A549 (cell line): ENCODE results near the gene SLC27A6. TPM values are rescaled to one million over a fixed set of nuclear protein-coding genes. Genes with fewer than 3 reads are reported as not detected.

Experiments
- ATAC-seq, 2 experiments: fragments of 200-7000 bp in 1 of 2; fragments of >200 bp in 1 of 2; cut with Nextera tagmentation in 1 of 2; cut with Tn5 transposase in 1 of 2; 3 replicates each; pipeline versions ENCODE4 v1.8.0 to v1.9.1; 2018 to 2020; ENCODE audit warnings: mild to moderate bottlenecking in 1 of 2, moderate library complexity in 1 of 2
- CTCF ChIA-PET: fragments of 300-600 bp; sonication (Branson Sonifier 250); formaldehyde crosslinking; extraction: SDS; loops from one replicate; lab custom pipeline; 2021; ENCODE audit warnings: antibody characterized with exemption, inconsistent platforms; lab: Yijun Ruan, JAX
- POLR2A ChIA-PET: fragments of 350-600 bp; formaldehyde crosslinking; extraction: SDS; loops from one replicate; lab custom pipeline; 2021; ENCODE audit warnings: antibody characterized with exemption, inconsistent platforms; lab: Yijun Ruan, JAX
- DNase-seq, 2 experiments: peaks; one replicate each; pipeline versions ENCODE4 v3.0.0 to v3.0.0-alpha.2; 2011 to 2016; ENCODE audit warnings: low read depth in 1 of 2, low spot score in 1 of 2
- FAIRE-seq: peaks from 2 replicates; lab custom pipeline; 2011; peaks lifted over from hg19 to GRCh38; lab: Jason Lieb, UNC
- H3K27ac ChIP-seq, 2 experiments: fragments of >200 bp; sonication (Bioruptor Twin); formaldehyde crosslinking; 3 replicates each; pipeline ENCODE4 v1.5.1; 2016 to 2017
- H3K4me1 ChIP-seq: fragments of >200 bp; sonication (Bioruptor Twin); formaldehyde crosslinking; 3 replicates; pipeline ENCODE4 v1.6.1; 2016
- H3K4me2 ChIP-seq: fragments of >200 bp; sonication (Bioruptor Twin); formaldehyde crosslinking; 3 replicates; pipeline ENCODE4 v1.6.1; 2016
- H3K4me3 ChIP-seq: fragments of >200 bp; sonication (Bioruptor Twin); formaldehyde crosslinking; 3 replicates; pipeline ENCODE4 v1.5.1; 2016
- H3K9me3 ChIP-seq: fragments of >200 bp; sonication (Bioruptor Twin); formaldehyde crosslinking; 3 replicates; pipeline ENCODE4 v1.6.1; 2016
- BHLHE40 ChIP-seq: IDR thresholded peaks from 2 replicates; pipeline ENCODE4 v1.6.1; 2012; ENCODE audit warnings: low read depth, low read length, inconsistent platforms
- CBX8 ChIP-seq: fragments of 200-600 bp; sonication (generic); IDR thresholded peaks from 2 replicates; pipeline ENCODE4 v1.6.1; 2016
- CEBPB ChIP-seq, 2 experiments: fragments of >200 bp in 1 of 2; sonication (Bioruptor Twin) in 1 of 2; formaldehyde crosslinking in 1 of 2; IDR thresholded peaks; 2 replicates each; pipeline ENCODE4 v1.6.1; 2012 to 2016
- CHD2 ChIP-seq: fragments of 150-350 bp; IDR thresholded peaks from 2 replicates; pipeline ENCODE4 v1.6.1; 2014; ENCODE audit warnings: low read length; ENCODE audit not compliant: partially characterized antibody
- EHF ChIP-seq: fragments of 250-450 bp; sonication (Bioruptor Pico); IDR thresholded peaks from 2 replicates; pipeline ENCODE4 v1.5.0; 2020; ENCODE audit warnings: mild to moderate bottlenecking
- EHMT2 ChIP-seq: fragments of 200-600 bp; sonication (generic); IDR thresholded peaks from 2 replicates; pipeline ENCODE4 v1.6.1; 2016; ENCODE audit warnings: antibody characterized with exemption, low read depth, mild to moderate bottlenecking, moderate library complexity
- ESRRA ChIP-seq: fragments of 150-350 bp; IDR thresholded peaks from 2 replicates; pipeline ENCODE4 v1.6.1; 2014; ENCODE audit warnings: mild to moderate bottlenecking, low read length, borderline replicate concordance
- GATA3 ChIP-seq: IDR thresholded peaks from 2 replicates; pipeline ENCODE4 v1.6.1; 2012; ENCODE audit warnings: borderline replicate concordance
- HOXA7 ChIP-seq: fragments of 250-450 bp; sonication (Bioruptor Pico); IDR thresholded peaks from 2 replicates; pipeline ENCODE4 v1.5.0; 2020; ENCODE audit warnings: mild to moderate bottlenecking, moderate library complexity
- HOXB5 ChIP-seq: fragments of 250-450 bp; sonication (Bioruptor Pico); IDR thresholded peaks from 2 replicates; pipeline ENCODE4 v1.5.0; 2020; ENCODE audit warnings: mild to moderate bottlenecking, moderate library complexity
- JUN ChIP-seq, 2 experiments: fragments of >200 bp; sonication (Bioruptor Twin); formaldehyde crosslinking; IDR thresholded peaks; 2 replicates in 1 of 2; 3 replicates in 1 of 2; pipeline ENCODE4 v1.6.1; 2016 to 2017
- JUNB ChIP-seq: fragments of >200 bp; sonication (Bioruptor Twin); formaldehyde crosslinking; IDR thresholded peaks from 2 replicates; pipeline ENCODE4 v1.6.1; 2016
- KDM5A ChIP-seq: fragments of 200-600 bp; sonication (generic); IDR thresholded peaks from 2 replicates; pipeline ENCODE4 v1.6.1; 2016; ENCODE audit warnings: antibody characterized with exemption, mild to moderate bottlenecking
- MAX ChIP-seq: IDR thresholded peaks from 2 replicates; pipeline ENCODE4 v1.6.1; 2012
- MAZ ChIP-seq: fragments of 150-350 bp; IDR thresholded peaks from 2 replicates; pipeline ENCODE4 v1.6.1; 2014; ENCODE audit warnings: antibody characterized with exemption, low read depth, low read length, borderline replicate concordance
- MYC ChIP-seq: IDR thresholded peaks from 2 replicates; pipeline ENCODE4 v1.6.1; 2012; ENCODE audit warnings: mild to moderate bottlenecking, inconsistent platforms, low read length, improper control_type of control experiment, borderline replicate concordance
- NFE2L2 ChIP-seq: fragments of 150-350 bp; conservative IDR thresholded peaks from 2 replicates; pipeline ENCODE4 v1.6.1; 2014; ENCODE audit warnings: low read length
- NPAS2 ChIP-seq: fragments of 250-450 bp; sonication (Bioruptor Pico); IDR thresholded peaks from 2 replicates; pipeline ENCODE4 v1.8.0; 2022; ENCODE audit warnings: mild to moderate bottlenecking, moderate library complexity, borderline replicate concordance
- NR3C1 ChIP-seq: fragments of >200 bp; sonication (Bioruptor Twin); formaldehyde crosslinking; IDR thresholded peaks from 3 replicates; pipeline ENCODE4 v1.6.1; 2017
- POLR2A ChIP-seq: IDR thresholded peaks from 2 replicates; pipeline ENCODE4 v1.6.1; 2012; ENCODE audit warnings: mild to moderate bottlenecking, low read length
- POLR2AphosphoS2 ChIP-seq: conservative IDR thresholded peaks from 2 replicates; pipeline ENCODE4 v1.6.1; 2012; ENCODE audit warnings: low read length, improper control_type of control experiment, inconsistent platforms
- RCOR1 ChIP-seq: fragments of 150-350 bp; IDR thresholded peaks from 2 replicates; pipeline ENCODE4 v1.6.1; 2014; ENCODE audit warnings: antibody characterized with exemption, low read length, low read depth
- RFX5 ChIP-seq: fragments of 450-650 bp; IDR thresholded peaks from 2 replicates; pipeline ENCODE4 v1.7.1; 2014; ENCODE audit warnings: antibody characterized with exemption, mild to moderate bottlenecking, moderate library complexity
- RNF2 ChIP-seq: fragments of 200-600 bp; sonication (generic); IDR thresholded peaks from 2 replicates; pipeline ENCODE4 v1.6.1; 2016; ENCODE audit warnings: low read depth, mild to moderate bottlenecking, antibody characterized with exemption, moderate library complexity, borderline replicate concordance
- SMC3 ChIP-seq: fragments of >200 bp; sonication (Bioruptor Twin); formaldehyde crosslinking; IDR thresholded peaks from 3 replicates; pipeline ENCODE4 v1.6.1; 2018; ENCODE audit warnings: inconsistent platforms
- SREBF2 ChIP-seq: fragments of 450-650 bp; IDR thresholded peaks from 2 replicates; pipeline ENCODE4 v1.6.1; 2014; ENCODE audit warnings: mild to moderate bottlenecking, moderate library complexity
- TP53 ChIP-seq: fragments of 250-450 bp; sonication (Bioruptor Pico); IDR thresholded peaks from 2 replicates; pipeline ENCODE4 v1.5.0; 2021; ENCODE audit warnings: mild to moderate bottlenecking, moderate library complexity
- ZNF302 ChIP-seq: fragments of 250-450 bp; sonication (Bioruptor Pico); IDR thresholded peaks from 2 replicates; pipeline ENCODE4 v1.9.0; 2021; ENCODE audit warnings: inconsistent platforms, mild to moderate bottlenecking, moderate library complexity
- ZSCAN20 ChIP-seq: fragments of 250-450 bp; sonication (Bioruptor Pico); IDR thresholded peaks from 2 replicates; pipeline ENCODE4 v1.8.0; 2022; ENCODE audit warnings: mild to moderate bottlenecking, moderate library complexity
- WGBS: methylation state at CpG from one replicate; pipeline ENCODE4 v1.1.6; 2017; ENCODE audit errors: missing lambda C conversion rate; 5-methylcytosine and 5-hydroxymethylcytosine counted together
- polyA plus RNA-seq, 4 experiments: library from polyadenylated mRNA; depleted of rRNA in 3 of 4; stranded (reverse); fragments of >200 nt; fragmentation: RNase III in 1 of 4; extraction: RNeasy Plus Mini Kit Qiagen cat#74134 plus additional on column Dnase treatment in 1 of 4; gene quantifications; 2 replicates in 3 of 4; 3 replicates in 1 of 4; pipeline ENCODE4 v1.2.3, GENCODE V29; 2011 to 2017
- TF ChIP-seq, protein P1 (sequence below): fragments of 200-600 bp; sonication (generic); IDR thresholded peaks from 2 replicates; pipeline ENCODE4 v1.6.1; 2016; ENCODE audit warnings: antibody characterized with exemption, mild to moderate bottlenecking, moderate library complexity
- TF ChIP-seq, protein P2 (sequence below): IDR thresholded peaks from 2 replicates; pipeline ENCODE4 v1.6.1; 2012

SLC27A6 gene
- polyA plus RNA-seq, 2 of the 4 experiments (the other 2 are of a cell fraction): 0.05 TPM; not detected in 1

GRCh38 chr5:128973244-128973643 lies 8.0 kb downstream of the SLC27A6 start:
- ATAC-seq (no peak), FAIRE-seq (no peak)
- no peaks in the 10 kb centered on the region for H3K4me1 ChIP-seq
- H3K9me3 ChIP-seq: no peaks in the 10 kb centered on the region
- no peak overlapping the region for H3K27ac ChIP-seq
- no peak overlapping the region for H3K4me2 ChIP-seq
- POLR2A ChIA-PET: no interaction called here
- 28% methylated on average over 8 of the region's 9 CpGs for WGBS
- H3K4me3 ChIP-seq: no peak overlapping the region
- TF ChIP-seq ZNF302: no peak
- TF ChIP-seq, all 56 proteins: peak for 0
- CTCF ChIA-PET: no interaction called here
- DNase-seq: no peak

DNA sequence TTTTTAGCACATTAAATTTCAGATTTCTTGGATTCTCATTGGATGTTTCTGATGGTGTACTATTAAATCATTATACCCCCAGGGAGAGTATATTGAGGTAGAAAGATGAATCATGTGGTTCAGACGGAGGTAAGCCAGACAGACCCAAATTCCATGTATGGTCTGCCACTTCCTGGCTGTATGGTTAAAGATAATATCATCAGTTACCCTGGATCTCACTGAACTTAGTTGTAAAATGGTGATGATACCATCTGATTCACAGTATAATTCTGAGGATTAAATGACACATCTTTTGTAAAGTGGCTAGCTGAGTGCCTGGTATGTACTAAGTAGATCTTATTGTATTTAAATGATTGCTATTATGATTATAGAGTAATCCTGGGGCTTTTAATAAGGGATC lies 9.3 kb downstream of the SLC27A6 start:
- no peak for DNase-seq
- Histone ChIP-seq H3K9me3 (no peaks in the 10 kb centered on the region), H3K4me3 (no peak overlapping the region), H3K27ac (no peak overlapping the region), H3K4me1 (no peaks in the 10 kb centered on the region), H3K4me2 (no peak overlapping the region)
- 0% methylated on average over 1 of the region's 1 CpG for WGBS
- TF ChIP-seq RFX5 (no peak), CEBPB (IDR thresholded peaks at IDR 0.05) (no peak), POLR2AphosphoS2 (no peak), NFE2L2 (no peak), JUNB (no peak)
- ChIA-PET CTCF (no interaction called here), POLR2A (no interaction called here)
- no peak for FAIRE-seq
- no peak for ATAC-seq

DNA sequence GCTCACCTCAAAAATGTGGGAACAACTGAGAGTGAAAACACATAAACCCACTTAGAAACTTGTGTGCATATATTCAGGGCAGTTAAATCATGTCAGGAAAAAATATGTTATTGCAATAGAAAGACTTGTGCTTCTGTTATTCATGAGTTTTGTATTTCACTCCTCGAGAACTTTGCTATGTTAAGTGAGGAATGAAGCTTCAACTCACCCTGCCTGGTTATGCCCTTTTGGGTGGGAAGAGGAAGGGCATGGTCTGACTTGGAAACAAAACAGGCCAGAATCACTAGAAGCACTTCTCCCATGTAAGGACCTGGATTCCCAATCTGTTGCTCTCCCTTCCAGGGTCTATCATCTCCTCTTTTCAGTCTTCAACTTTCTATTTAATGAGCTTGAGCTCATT lies 14.5 kb downstream of the SLC27A6 start:
- H3K4me3 ChIP-seq: no peak overlapping the region
- CTCF ChIA-PET: no interaction called here
- no peak overlapping the region for H3K4me2 ChIP-seq
- POLR2A ChIA-PET: no interaction called here
- TF ChIP-seq BHLHE40: no peak
- no peak for TF ChIP-seq EHMT2
- no peak for TF ChIP-seq GATA3
- TF ChIP-seq NFE2L2: no peak
- TF ChIP-seq ESRRA: no peak
- TF ChIP-seq CHD2: no peak
- TF ChIP-seq RNF2: no peak
- no peak for TF ChIP-seq CBX8
- no peak for TF ChIP-seq TP53 (CRISPR knock-in tag)
- TF ChIP-seq MYC: no peak
- no peak for TF ChIP-seq KDM5A
- no peak for TF ChIP-seq POLR2A
- TF ChIP-seq, all 56 proteins: peak for 0
- ATAC-seq (no peak), FAIRE-seq (no peak), DNase-seq (no peak)
- H3K9me3 ChIP-seq: no peaks in the 10 kb centered on the region
- H3K27ac ChIP-seq: no peak overlapping the region
- WGBS: 3% methylated on average over 1 of the region's 1 CpG
- no peaks in the 10 kb centered on the region for H3K4me1 ChIP-seq

- CTCF ChIA-PET: no interaction called here
- FAIRE-seq: no peak
- no peaks in the 10 kb centered on the region for H3K4me1 ChIP-seq
- no peak for ATAC-seq
- POLR2A ChIA-PET: no interaction called here
- no peaks in the 10 kb centered on the region for H3K9me3 ChIP-seq
- no peak overlapping the region for H3K4me2 ChIP-seq
- H3K4me3 ChIP-seq: no peak overlapping the region
- DNase-seq: no peak
- 0% methylated on average over 3 of the region's 3 CpGs for WGBS
- no peak overlapping the region for H3K27ac ChIP-seq
- TF ChIP-seq SREBF2: no peak
- no peak for TF ChIP-seq MAX
- TF ChIP-seq RNF2: no peak
- no peak for TF ChIP-seq GATA3
- no peak for TF ChIP-seq EHF (CRISPR knock-in tag)
- TF ChIP-seq, protein P1, sequence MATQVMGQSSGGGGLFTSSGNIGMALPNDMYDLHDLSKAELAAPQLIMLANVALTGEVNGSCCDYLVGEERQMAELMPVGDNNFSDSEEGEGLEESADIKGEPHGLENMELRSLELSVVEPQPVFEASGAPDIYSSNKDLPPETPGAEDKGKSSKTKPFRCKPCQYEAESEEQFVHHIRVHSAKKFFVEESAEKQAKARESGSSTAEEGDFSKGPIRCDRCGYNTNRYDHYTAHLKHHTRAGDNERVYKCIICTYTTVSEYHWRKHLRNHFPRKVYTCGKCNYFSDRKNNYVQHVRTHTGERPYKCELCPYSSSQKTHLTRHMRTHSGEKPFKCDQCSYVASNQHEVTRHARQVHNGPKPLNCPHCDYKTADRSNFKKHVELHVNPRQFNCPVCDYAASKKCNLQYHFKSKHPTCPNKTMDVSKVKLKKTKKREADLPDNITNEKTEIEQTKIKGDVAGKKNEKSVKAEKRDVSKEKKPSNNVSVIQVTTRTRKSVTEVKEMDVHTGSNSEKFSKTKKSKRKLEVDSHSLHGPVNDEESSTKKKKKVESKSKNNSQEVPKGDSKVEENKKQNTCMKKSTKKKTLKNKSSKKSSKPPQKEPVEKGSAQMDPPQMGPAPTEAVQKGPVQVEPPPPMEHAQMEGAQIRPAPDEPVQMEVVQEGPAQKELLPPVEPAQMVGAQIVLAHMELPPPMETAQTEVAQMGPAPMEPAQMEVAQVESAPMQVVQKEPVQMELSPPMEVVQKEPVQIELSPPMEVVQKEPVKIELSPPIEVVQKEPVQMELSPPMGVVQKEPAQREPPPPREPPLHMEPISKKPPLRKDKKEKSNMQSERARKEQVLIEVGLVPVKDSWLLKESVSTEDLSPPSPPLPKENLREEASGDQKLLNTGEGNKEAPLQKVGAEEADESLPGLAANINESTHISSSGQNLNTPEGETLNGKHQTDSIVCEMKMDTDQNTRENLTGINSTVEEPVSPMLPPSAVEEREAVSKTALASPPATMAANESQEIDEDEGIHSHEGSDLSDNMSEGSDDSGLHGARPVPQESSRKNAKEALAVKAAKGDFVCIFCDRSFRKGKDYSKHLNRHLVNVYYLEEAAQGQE: no peak
- no peak for TF ChIP-seq ESRRA
- no peak for TF ChIP-seq JUN (IDR thresholded peaks at IDR 0.05)
- no peak for TF ChIP-seq NR3C1
- no peak for TF ChIP-seq MAZ
- no peak for TF ChIP-seq NPAS2 (CRISPR knock-in tag)
- no peak for TF ChIP-seq ZSCAN20 (CRISPR knock-in tag)
- no peak for TF ChIP-seq HOXB5
- no peak for TF ChIP-seq RCOR1
- TF ChIP-seq HOXA7 (CRISPR knock-in tag): no peak
- TF ChIP-seq SMC3: no peak
- TF ChIP-seq, protein P2, sequence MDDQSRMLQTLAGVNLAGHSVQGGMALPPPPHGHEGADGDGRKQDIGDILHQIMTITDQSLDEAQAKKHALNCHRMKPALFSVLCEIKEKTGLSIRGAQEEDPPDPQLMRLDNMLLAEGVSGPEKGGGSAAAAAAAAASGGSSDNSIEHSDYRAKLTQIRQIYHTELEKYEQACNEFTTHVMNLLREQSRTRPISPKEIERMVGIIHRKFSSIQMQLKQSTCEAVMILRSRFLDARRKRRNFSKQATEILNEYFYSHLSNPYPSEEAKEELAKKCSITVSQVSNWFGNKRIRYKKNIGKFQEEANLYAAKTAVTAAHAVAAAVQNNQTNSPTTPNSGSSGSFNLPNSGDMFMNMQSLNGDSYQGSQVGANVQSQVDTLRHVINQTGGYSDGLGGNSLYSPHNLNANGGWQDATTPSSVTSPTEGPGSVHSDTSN: no peak
These were observed 15.6 kb downstream of the SLC27A6 start for GRCh38 chr5:128980917-128981316.
